ENCODE results near the gene OTOP1.
"Not testable (repeated sequence)": the region's sequence is repeated elsewhere in the genome, so short reads cannot be mapped to it uniquely, and the experiment has no call there.

- not testable (repeated sequence) for TF ChIP-seq EZH2phosphoT487 (conservative IDR thresholded peaks at IDR 0.05; ENCODE audit: low read length); CTCF (IDR thresholded peaks at IDR 0.05; ENCODE audit: insufficient read depth, low read length, poor library complexity, severe bottlenecking)
Observed at GRCh38 chr4:4162186-4162585, 64.5 kb downstream of the OTOP1 start.

All from SU-DHL-6 (cell line).